GM23338 (cell line): ENCODE measurements around the gene SULT1C3.

Experiments
- CREB1 ChIP-seq: fragments of 250-450 bp; sonication (Bioruptor Pico); IDR thresholded peaks from 2 replicates; pipeline ENCODE4 v1.5.0; 2020; ENCODE audit warnings: low read depth, mild to moderate bottlenecking, moderate library complexity
- CTCF ChIP-seq, 2 experiments: fragments of 200-600 bp in 1 of 2; sonication (generic) in 1 of 2; conservative IDR thresholded peaks; 2 replicates each; pipeline versions ENCODE4 v1.5.1 to v1.6.1; 2016 to 2017; ENCODE audit warnings: antibody characterized with exemption in 2 of 2, low read depth in 2 of 2, mild to moderate bottlenecking in 2 of 2, moderate library complexity in 1 of 2
- ETS1 ChIP-seq: IDR thresholded peaks from 2 replicates; pipeline ENCODE4 v1.6.1; 2016; ENCODE audit warnings: antibody characterized with exemption
- EZH2 ChIP-seq: fragments of 200-600 bp; sonication (generic); IDR thresholded peaks from one replicate; pipeline ENCODE4 v1.8.0; 2017; ENCODE audit warnings: antibody characterized with exemption, mild to moderate bottlenecking, low read depth; ENCODE audit not compliant: unreplicated experiment
- EZH2phosphoT487 ChIP-seq: fragments of 200-600 bp; sonication (generic); IDR thresholded peaks from one replicate; pipeline ENCODE4 v1.8.1; 2018; ENCODE audit warnings: antibody characterized with exemption; ENCODE audit not compliant: unreplicated experiment
- JUNB ChIP-seq: IDR thresholded peaks from one replicate; pipeline ENCODE4 v1.6.1; 2016; ENCODE audit warnings: antibody characterized with exemption; ENCODE audit not compliant: unreplicated experiment
- POLR2AphosphoS5 ChIP-seq: IDR thresholded peaks from 2 replicates; pipeline ENCODE4 v1.6.1; 2016; ENCODE audit warnings: antibody characterized with exemption, low read depth
- REST ChIP-seq: IDR thresholded peaks from one replicate; pipeline ENCODE4 v1.6.1; 2018; ENCODE audit warnings: antibody characterized with exemption; ENCODE audit not compliant: unreplicated experiment
- STAT1 ChIP-seq: IDR thresholded peaks from one replicate; pipeline ENCODE4 v1.6.1; 2016; ENCODE audit warnings: antibody characterized with exemption; ENCODE audit not compliant: unreplicated experiment
- ZNF331 ChIP-seq: fragments of 250-450 bp; sonication (Bioruptor Pico); IDR thresholded peaks from 2 replicates; pipeline ENCODE4 v1.5.0; 2020; ENCODE audit warnings: low read depth, mild to moderate bottlenecking, moderate library complexity

GRCh38 chr2:108278631-108279030, 38.9 kb downstream of the SULT1C3 start:
- TF ChIP-seq CTCF (conservative IDR thresholded peaks at IDR 0.05; ENCODE audit: low read depth in 2 of 2) (no peak), CREB1 (CRISPR knock-in tag) (no peak), POLR2AphosphoS5 (no peak), REST (no peak), EZH2 (no peak), EZH2phosphoT487 (no peak), ETS1 (no peak), STAT1 (no peak), JUNB (no peak), ZNF331 (CRISPR knock-in tag) (no peak)
